ENCODE data around the gene HIVEP1.

Gene HIVEP1

GRCh38 chr6:12069891-12070529 lies 57.9 kb downstream of the HIVEP1 start (continued):
- TF ChIP-seq, protein P1, sequence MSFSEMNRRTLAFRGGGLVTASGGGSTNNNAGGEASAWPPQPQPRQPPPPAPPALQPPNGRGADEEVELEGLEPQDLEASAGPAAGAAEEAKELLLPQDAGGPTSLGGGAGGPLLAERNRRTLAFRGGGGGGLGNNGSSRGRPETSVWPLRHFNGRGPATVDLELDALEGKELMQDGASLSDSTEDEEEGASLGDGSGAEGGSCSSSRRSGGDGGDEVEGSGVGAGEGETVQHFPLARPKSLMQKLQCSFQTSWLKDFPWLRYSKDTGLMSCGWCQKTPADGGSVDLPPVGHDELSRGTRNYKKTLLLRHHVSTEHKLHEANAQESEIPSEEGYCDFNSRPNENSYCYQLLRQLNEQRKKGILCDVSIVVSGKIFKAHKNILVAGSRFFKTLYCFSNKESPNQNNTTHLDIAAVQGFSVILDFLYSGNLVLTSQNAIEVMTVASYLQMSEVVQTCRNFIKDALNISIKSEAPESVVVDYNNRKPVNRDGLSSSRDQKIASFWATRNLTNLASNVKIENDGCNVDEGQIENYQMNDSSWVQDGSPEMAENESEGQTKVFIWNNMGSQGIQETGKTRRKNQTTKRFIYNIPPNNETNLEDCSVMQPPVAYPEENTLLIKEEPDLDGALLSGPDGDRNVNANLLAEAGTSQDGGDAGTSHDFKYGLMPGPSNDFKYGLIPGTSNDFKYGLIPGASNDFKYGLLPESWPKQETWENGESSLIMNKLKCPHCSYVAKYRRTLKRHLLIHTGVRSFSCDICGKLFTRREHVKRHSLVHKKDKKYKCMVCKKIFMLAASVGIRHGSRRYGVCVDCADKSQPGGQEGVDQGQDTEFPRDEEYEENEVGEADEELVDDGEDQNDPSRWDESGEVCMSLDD (tag by site-specific recombination; IDR thresholded peaks at IDR 0.05), result no peak
- no peak for TF ChIP-seq OVOL3 (tag by site-specific recombination; IDR thresholded peaks at IDR 0.05)
- no peak for TF ChIP-seq ZNF544 (tag by site-specific recombination; IDR thresholded peaks at IDR 0.05)
- TF ChIP-seq ZNF354C (tag by site-specific recombination; IDR thresholded peaks at IDR 0.05; ENCODE audit: borderline replicate concordance, low read depth), result no peak
- TF ChIP-seq ZFP3 (tag by site-specific recombination; IDR thresholded peaks at IDR 0.05; ENCODE audit: low read depth), result no peak
- no peak for TF ChIP-seq ZBTB48 (tag by site-specific recombination; IDR thresholded peaks at IDR 0.05)
- no peak for TF ChIP-seq ZNF121 (tag by site-specific recombination; IDR thresholded peaks at IDR 0.05)
- no peak for TF ChIP-seq ZSCAN16 (tag by site-specific recombination; IDR thresholded peaks at IDR 0.05)

DNA sequence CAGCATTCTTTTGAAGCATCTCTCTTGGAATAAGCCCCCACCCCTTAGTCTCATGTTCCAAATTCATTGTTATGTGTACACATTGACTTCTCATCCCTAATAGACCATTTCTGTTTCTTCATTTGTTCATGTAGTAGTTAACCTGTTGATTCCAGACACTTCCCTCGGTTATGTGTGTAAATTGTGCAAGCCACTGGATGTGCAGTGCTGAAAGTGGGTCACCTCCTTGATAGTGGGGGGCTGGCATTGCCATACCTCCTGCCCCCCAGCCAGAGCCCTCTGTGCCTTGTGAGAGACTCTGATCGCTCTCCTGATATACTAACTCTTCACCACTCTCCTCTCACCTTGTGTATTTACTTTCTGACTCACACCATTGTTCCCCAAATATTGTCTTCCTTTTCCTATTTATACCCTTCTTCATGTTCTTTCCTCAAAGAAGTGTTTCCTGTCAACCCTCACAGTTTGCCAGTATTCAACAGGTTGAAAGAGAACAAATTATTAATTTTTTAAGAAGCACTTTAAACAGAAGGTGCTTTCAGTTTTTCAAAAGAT lies 59.0 kb downstream of the HIVEP1 start:
- H3K9me3 ChIP-seq (ENCODE audit: control insufficient read depth, insufficient read depth, low read depth, low read length), result no peaks in the 10 kb centered on the region
- H3K4me3 ChIP-seq (ENCODE audit: low read depth, low read length), result no peak overlapping the region
- H3K27ac ChIP-seq (ENCODE audit: extremely low read depth, low read depth, low read length), result no peak overlapping the region
- H3K36me3 ChIP-seq (ENCODE audit: control insufficient read depth in 2 of 2, insufficient read depth in 1 of 2, low read length in 2 of 2), result no peaks in the 10 kb centered on the region
- H3K4me1 ChIP-seq (ENCODE audit: control insufficient read depth, insufficient read depth, low read length), result peaks cover 9% of the 10 kb centered on the region
- POLR2A ChIA-PET, result no interaction called here
- CTCF ChIA-PET, result interaction anchor here (0.6 to 0.9 kb wide), 2 partner anchors 12 to 87 kb away, joined by 3 read pairs; no protein-coding TSS in a partner anchor
- TF ChIP-seq ZNF155 (tag by site-specific recombination; IDR thresholded peaks at IDR 0.05) (no peak), ZNF292 (tag by site-specific recombination; IDR thresholded peaks at IDR 0.05; ENCODE audit: borderline replicate concordance, low read depth) (no peak), SETDB1 (IDR thresholded peaks at IDR 0.05; ENCODE audit: insufficient read length, low read length) (no peak), SCRT2 (tag by site-specific recombination; IDR thresholded peaks at IDR 0.05) (peak; percentile 94), SCRT1 (tag by site-specific recombination; IDR thresholded peaks at IDR 0.05; ENCODE audit: borderline replicate concordance) (peak; percentile 40; the same call in 1 of the 2 replicates), ZNF426 (tag by site-specific recombination; IDR thresholded peaks at IDR 0.05) (no peak), ZNF621 (tag by site-specific recombination; IDR thresholded peaks at IDR 0.05) (no peak), PRDM1 (tag by site-specific recombination; IDR thresholded peaks at IDR 0.05) (0 out of 2 replicates have a peak, but pooled peaks have one; percentile 27), RBAK (tag by site-specific recombination; IDR thresholded peaks at IDR 0.05) (no peak), ZNF16 (tag by site-specific recombination; IDR thresholded peaks at IDR 0.05; ENCODE audit: low read depth) (no peak), ZNF184 (tag by site-specific recombination; IDR thresholded peaks at IDR 0.05) (no peak), ZNF354C (tag by site-specific recombination; IDR thresholded peaks at IDR 0.05; ENCODE audit: borderline replicate concordance, low read depth) (no peak), ZFP69B (tag by site-specific recombination; IDR thresholded peaks at IDR 0.05) (no peak), KLF1 (tag by site-specific recombination; IDR thresholded peaks at IDR 0.05) (no peak), ZNF707 (tag by site-specific recombination; IDR thresholded peaks at IDR 0.05) (no peak), ZSCAN4 (tag by site-specific recombination; IDR thresholded peaks at IDR 0.05) (no peak)
- TF ChIP-seq, protein P2, sequence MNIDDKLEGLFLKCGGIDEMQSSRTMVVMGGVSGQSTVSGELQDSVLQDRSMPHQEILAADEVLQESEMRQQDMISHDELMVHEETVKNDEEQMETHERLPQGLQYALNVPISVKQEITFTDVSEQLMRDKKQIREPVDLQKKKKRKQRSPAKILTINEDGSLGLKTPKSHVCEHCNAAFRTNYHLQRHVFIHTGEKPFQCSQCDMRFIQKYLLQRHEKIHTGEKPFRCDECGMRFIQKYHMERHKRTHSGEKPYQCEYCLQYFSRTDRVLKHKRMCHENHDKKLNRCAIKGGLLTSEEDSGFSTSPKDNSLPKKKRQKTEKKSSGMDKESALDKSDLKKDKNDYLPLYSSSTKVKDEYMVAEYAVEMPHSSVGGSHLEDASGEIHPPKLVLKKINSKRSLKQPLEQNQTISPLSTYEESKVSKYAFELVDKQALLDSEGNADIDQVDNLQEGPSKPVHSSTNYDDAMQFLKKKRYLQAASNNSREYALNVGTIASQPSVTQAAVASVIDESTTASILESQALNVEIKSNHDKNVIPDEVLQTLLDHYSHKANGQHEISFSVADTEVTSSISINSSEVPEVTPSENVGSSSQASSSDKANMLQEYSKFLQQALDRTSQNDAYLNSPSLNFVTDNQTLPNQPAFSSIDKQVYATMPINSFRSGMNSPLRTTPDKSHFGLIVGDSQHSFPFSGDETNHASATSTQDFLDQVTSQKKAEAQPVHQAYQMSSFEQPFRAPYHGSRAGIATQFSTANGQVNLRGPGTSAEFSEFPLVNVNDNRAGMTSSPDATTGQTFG (tag by site-specific recombination; IDR thresholded peaks at IDR 0.05; ENCODE audit: borderline replicate concordance), result no peak
- TF ChIP-seq, protein P3, sequence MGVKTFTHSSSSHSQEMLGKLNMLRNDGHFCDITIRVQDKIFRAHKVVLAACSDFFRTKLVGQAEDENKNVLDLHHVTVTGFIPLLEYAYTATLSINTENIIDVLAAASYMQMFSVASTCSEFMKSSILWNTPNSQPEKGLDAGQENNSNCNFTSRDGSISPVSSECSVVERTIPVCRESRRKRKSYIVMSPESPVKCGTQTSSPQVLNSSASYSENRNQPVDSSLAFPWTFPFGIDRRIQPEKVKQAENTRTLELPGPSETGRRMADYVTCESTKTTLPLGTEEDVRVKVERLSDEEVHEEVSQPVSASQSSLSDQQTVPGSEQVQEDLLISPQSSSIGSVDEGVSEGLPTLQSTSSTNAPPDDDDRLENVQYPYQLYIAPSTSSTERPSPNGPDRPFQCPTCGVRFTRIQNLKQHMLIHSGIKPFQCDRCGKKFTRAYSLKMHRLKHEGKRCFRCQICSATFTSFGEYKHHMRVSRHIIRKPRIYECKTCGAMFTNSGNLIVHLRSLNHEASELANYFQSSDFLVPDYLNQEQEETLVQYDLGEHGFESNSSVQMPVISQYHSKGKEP (tag by site-specific recombination; IDR thresholded peaks at IDR 0.05), result no peak

Measured in HEK293 (cell line).